HCT116 (cell line): ENCODE data around the gene RELCH. TPM values are rescaled to one million over a fixed set of nuclear protein-coding genes. Genes with fewer than 3 reads are reported as not detected.

Experiments
- ATAC-seq: fragments of 200-7000 bp; cut with Tn5 transposase; 2 replicates; pipeline ENCODE4 v1.9.1; 2020; ENCODE audit warnings: mild to moderate bottlenecking, moderate library complexity
- BruUV-seq: library from RNA; stranded (reverse); fragments of 400-500 nt; replicated peaks from 2 replicates; lab custom pipeline; 2021; lab: Mats Ljungman, UMichigan
- CTCF ChIA-PET: fragments of 300-600 bp; sonication (Branson Sonifier 250); formaldehyde crosslinking; loops from one replicate; lab custom pipeline; 2021; ENCODE audit warnings: antibody characterized with exemption; lab: Charles Lee
- POLR2A ChIA-PET: fragments of 300-600, 350-600 bp; sonication (Branson Sonifier 250); formaldehyde crosslinking; loops from one replicate; lab custom pipeline; 2021; ENCODE audit warnings: antibody characterized with exemption; lab: Charles Lee
- RAD21 ChIA-PET, 2 experiments: fragments of 300-600 bp; sonication (Branson Sonifier 250); formaldehyde crosslinking; loops; one replicate each; lab custom pipeline; 2023; ENCODE audit warnings: low total read pairs in 2 of 2; ENCODE audit not compliant: uncharacterized antibody in 2 of 2, unreplicated experiment in 2 of 2, low non-redundant PET in 1 of 2; lab: Charles Lee
- DNase-seq: peaks from one replicate; pipeline ENCODE4 v3.0.0-alpha.2; 2010; ENCODE audit warnings: low read depth, low spot score
- H2AFZ ChIP-seq: fragments of 200-600 bp; shearing (Covaris generic), sonication (generic); 2 replicates; pipeline ENCODE4 v1.6.1; 2017; ENCODE audit warnings: low read depth, mixed run types, mixed read lengths, antibody characterized with exemption, low read length; ENCODE audit not compliant: poor library complexity, severe bottlenecking
- H3K27ac ChIP-seq: 2 replicates; pipeline ENCODE4 v1.5.1; 2012; ENCODE audit warnings: low read depth, low read length
- H3K27me3 ChIP-seq: fragments of 200-600 bp; sonication (generic); 2 replicates; pipeline ENCODE4 v1.6.1; 2016; ENCODE audit warnings: mixed run types, low read length, mixed read lengths; ENCODE audit not compliant: insufficient read depth
- H3K36me3 ChIP-seq, 2 experiments: fragments of 200-500 bp in 1 of 2; fragments of 200-600 bp in 1 of 2; sonication (Bioruptor generic) in 1 of 2; sonication (generic) in 1 of 2; 2 replicates each; pipeline versions ENCODE4 v1.5.1 to v1.6.1; 2014 to 2016; ENCODE audit warnings: low read length in 2 of 2, inconsistent platforms in 1 of 2, mixed read lengths in 1 of 2, mixed run types in 1 of 2; ENCODE audit not compliant: insufficient read depth in 2 of 2, control insufficient read depth in 1 of 2
- H3K4me1 ChIP-seq, 2 experiments: fragments of 200-600 bp in 1 of 2; sonication (generic) in 1 of 2; 2 replicates each; pipeline versions ENCODE4 v1.5.1 to v1.6.1; 2012 to 2017; ENCODE audit warnings: low read length in 2 of 2, inconsistent platforms in 1 of 2, mild to moderate bottlenecking in 1 of 2, mixed read lengths in 1 of 2, mixed run types in 1 of 2, moderate library complexity in 1 of 2; ENCODE audit not compliant: insufficient read depth in 2 of 2, control insufficient read depth in 1 of 2
- H3K4me2 ChIP-seq: fragments of 200-600 bp; sonication (generic); 2 replicates; pipeline ENCODE4 v1.6.1; 2017; ENCODE audit warnings: mixed run types, low read length, mixed read lengths
- H3K4me3 ChIP-seq, 2 experiments: fragments of 200-600 bp in 1 of 2; sonication (generic) in 1 of 2; replicated peaks in 1 of 2; 2 replicates each; pipeline ENCODE4 v1.5.1; 2011 to 2016; ENCODE audit warnings: low read length in 2 of 2, control low read depth in 1 of 2, low read depth in 1 of 2, mild to moderate bottlenecking in 1 of 2, mixed read lengths in 1 of 2, mixed run types in 1 of 2
- H3K79me2 ChIP-seq: fragments of 200-600 bp; sonication (generic); 2 replicates; pipeline ENCODE4 v1.6.1; 2017; ENCODE audit warnings: mild to moderate bottlenecking, mixed run types, low read length, moderate library complexity, mixed read lengths; ENCODE audit not compliant: insufficient read depth
- H3K9ac ChIP-seq: fragments of 200-600 bp; sonication (generic); 2 replicates; pipeline ENCODE4 v1.6.1; 2016; ENCODE audit warnings: low read length, mixed read lengths
- H3K9me2 ChIP-seq: fragments of 200-600 bp; sonication (generic), shearing (Covaris generic); 2 replicates; pipeline ENCODE4 v1.6.1; 2017; ENCODE audit warnings: mixed run types, mild to moderate bottlenecking, moderate library complexity; ENCODE audit not compliant: insufficient read depth
- H3K9me3 ChIP-seq, 2 experiments: fragments of 200-500 bp in 1 of 2; fragments of 200-600 bp in 1 of 2; sonication (Bioruptor generic) in 1 of 2; sonication (generic) in 1 of 2; 2 replicates each; pipeline ENCODE4 v1.6.1; 2014 to 2017; ENCODE audit warnings: low read length in 2 of 2, mixed read lengths in 2 of 2, inconsistent platforms in 1 of 2, low read depth in 1 of 2, mild to moderate bottlenecking in 1 of 2, mixed run types in 1 of 2, moderate library complexity in 1 of 2; ENCODE audit not compliant: control insufficient read depth in 1 of 2, insufficient read depth in 1 of 2
- H4K20me1 ChIP-seq: fragments of 200-600 bp; sonication (generic), shearing (Covaris generic); 2 replicates; pipeline ENCODE4 v1.6.1; 2017; ENCODE audit warnings: mixed run types, mild to moderate bottlenecking, moderate library complexity; ENCODE audit not compliant: insufficient read depth
- ATF3 ChIP-seq: IDR thresholded peaks from 2 replicates; pipeline ENCODE4 v1.6.1; 2012
- CEBPB ChIP-seq: IDR thresholded peaks from 2 replicates; pipeline ENCODE4 v1.6.1; 2012; ENCODE audit warnings: low read depth
- EGR1 ChIP-seq: IDR thresholded peaks from 2 replicates; pipeline ENCODE4 v1.6.1; 2012; ENCODE audit warnings: low read depth
- ELF1 ChIP-seq: IDR thresholded peaks from 2 replicates; pipeline ENCODE4 v1.6.1; 2012; ENCODE audit warnings: low read depth, borderline replicate concordance
- EZH2 ChIP-seq: fragments of 200-600 bp; sonication (generic); IDR thresholded peaks from 2 replicates; pipeline ENCODE4 v1.6.1; 2017; ENCODE audit warnings: antibody characterized with exemption, mixed run types
- EZH2phosphoT487 ChIP-seq: fragments of 200-600 bp; IDR thresholded peaks from 2 replicates; pipeline ENCODE4 v1.6.1; 2018; ENCODE audit warnings: antibody characterized with exemption, borderline replicate concordance
- FOSL1 ChIP-seq: IDR thresholded peaks from 2 replicates; pipeline ENCODE4 v1.6.1; 2012; ENCODE audit warnings: low read depth
- JUND ChIP-seq: IDR thresholded peaks from 2 replicates; pipeline ENCODE4 v1.6.1; 2012
- MAX ChIP-seq: IDR thresholded peaks from 2 replicates; pipeline ENCODE4 v1.6.1; 2012
- POLR2A ChIP-seq: IDR thresholded peaks from 2 replicates; pipeline ENCODE4 v1.7.0; 2011; ENCODE audit warnings: borderline replicate concordance; ENCODE audit not compliant: insufficient read depth, insufficient read length; ENCODE audit errors: extremely low read depth
- POLR2AphosphoS5 ChIP-seq: IDR thresholded peaks from 2 replicates; pipeline ENCODE4 v1.6.1; 2011; ENCODE audit warnings: mild to moderate bottlenecking, low read depth, low read length, moderate library complexity
- RAD21 ChIP-seq: IDR thresholded peaks from 2 replicates; pipeline ENCODE4 v1.6.1; 2012; ENCODE audit warnings: low read depth, mild to moderate bottlenecking
- REST ChIP-seq: IDR thresholded peaks from 2 replicates; pipeline ENCODE4 v1.6.1; 2012; ENCODE audit warnings: low read depth
- SIN3A ChIP-seq: IDR thresholded peaks from 2 replicates; pipeline ENCODE4 v1.6.1; 2012; ENCODE audit warnings: low read depth
- SP1 ChIP-seq: IDR thresholded peaks from 2 replicates; pipeline ENCODE4 v1.6.1; 2012; ENCODE audit warnings: low read depth
- SRF ChIP-seq: IDR thresholded peaks from 2 replicates; pipeline ENCODE4 v1.6.1; 2012; ENCODE audit warnings: low read depth
- TCF7L2 ChIP-seq: IDR thresholded peaks from 2 replicates; pipeline ENCODE4 v1.7.0; 2011; ENCODE audit warnings: borderline replicate concordance, inconsistent platforms; ENCODE audit not compliant: insufficient read depth, insufficient read length; ENCODE audit errors: extremely low read depth
- ZBTB33 ChIP-seq: IDR thresholded peaks from 2 replicates; pipeline ENCODE4 v1.6.1; 2011; ENCODE audit warnings: mild to moderate bottlenecking, low read length, moderate library complexity; ENCODE audit not compliant: insufficient replicate concordance; ENCODE audit errors: extremely low read depth
- ZNF274 ChIP-seq: fragments of 200-500 bp; sonication (Bioruptor generic); IDR thresholded peaks from 2 replicates; pipeline ENCODE4 v1.6.1; 2014; ENCODE audit warnings: mild to moderate bottlenecking, low read depth, low read length, inconsistent platforms
- intact Hi-C: fragments of 100-400 bp; cut with micrococcal nuclease; formaldehyde crosslinking; loops from 2 replicates; pipeline ENCODE4 v1.10.0; 2022
- total RNA-seq: library from RNA; stranded (reverse); gene quantifications from one replicate; pipeline ENCODE4 v1.2.1, GENCODE V29; 2021; ENCODE audit not compliant: unreplicated experiment
- TF ChIP-seq, protein P1 (sequence below), 3 experiments: fragments of 200-600 bp in 1 of 3; sonication (generic) in 1 of 3; IDR thresholded peaks in 2 of 3; conservative IDR thresholded peaks in 1 of 3; 2 replicates each; pipeline ENCODE4 v1.5.1; 2012 to 2017; ENCODE audit warnings: low read depth in 2 of 3, low read length in 2 of 3, antibody characterized with exemption in 1 of 3, borderline replicate concordance in 1 of 3, control low read depth in 1 of 3, mild to moderate bottlenecking in 1 of 3, mixed read lengths in 1 of 3, mixed run types in 1 of 3, moderate library complexity in 1 of 3; ENCODE audit not compliant: insufficient read depth in 1 of 3

RELCH gene
- total RNA-seq, 1 experiment from 2014 or later = 17.4 TPM

- no peaks in the 10 kb centered on the region for H3K9me3 ChIP-seq
- peaks cover 9 to 15% of the 10 kb centered on the region in 2 experiments for H3K4me1 ChIP-seq
- H3K9me2 ChIP-seq = no peaks in the 10 kb centered on the region
- DNase-seq = no peak
- ChIA-PET CTCF (no interaction called here), RAD21 (no interaction called here), POLR2A (no interaction called here)
- no peaks in the 10 kb centered on the region for H4K20me1 ChIP-seq
- no TSS peak for BruUV-seq
- intact Hi-C loops = no loop called here
- TF ChIP-seq ZNF274 (no peak), TCF7L2 (no peak), EGR1 (no peak), SP1 (no peak), JUND (no peak), SRF (no peak), EZH2phosphoT487 (no peak), REST (no peak), CEBPB (no peak), ELF1 (no peak), ATF3 (no peak), POLR2A (no peak), ZBTB33 (no peak), POLR2AphosphoS5 (no peak), SIN3A (no peak), EZH2 (no peak), RAD21 (no peak), MAX (no peak), FOSL1 (no peak)
- TF ChIP-seq, protein P1, sequence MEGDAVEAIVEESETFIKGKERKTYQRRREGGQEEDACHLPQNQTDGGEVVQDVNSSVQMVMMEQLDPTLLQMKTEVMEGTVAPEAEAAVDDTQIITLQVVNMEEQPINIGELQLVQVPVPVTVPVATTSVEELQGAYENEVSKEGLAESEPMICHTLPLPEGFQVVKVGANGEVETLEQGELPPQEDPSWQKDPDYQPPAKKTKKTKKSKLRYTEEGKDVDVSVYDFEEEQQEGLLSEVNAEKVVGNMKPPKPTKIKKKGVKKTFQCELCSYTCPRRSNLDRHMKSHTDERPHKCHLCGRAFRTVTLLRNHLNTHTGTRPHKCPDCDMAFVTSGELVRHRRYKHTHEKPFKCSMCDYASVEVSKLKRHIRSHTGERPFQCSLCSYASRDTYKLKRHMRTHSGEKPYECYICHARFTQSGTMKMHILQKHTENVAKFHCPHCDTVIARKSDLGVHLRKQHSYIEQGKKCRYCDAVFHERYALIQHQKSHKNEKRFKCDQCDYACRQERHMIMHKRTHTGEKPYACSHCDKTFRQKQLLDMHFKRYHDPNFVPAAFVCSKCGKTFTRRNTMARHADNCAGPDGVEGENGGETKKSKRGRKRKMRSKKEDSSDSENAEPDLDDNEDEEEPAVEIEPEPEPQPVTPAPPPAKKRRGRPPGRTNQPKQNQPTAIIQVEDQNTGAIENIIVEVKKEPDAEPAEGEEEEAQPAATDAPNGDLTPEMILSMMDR (IDR thresholded peaks at IDR 0.05 in 2 of 3, conservative IDR thresholded peaks at IDR 0.05 in 1 of 3; ENCODE audit: borderline replicate concordance in 1 of 3, insufficient read depth in 1 of 3, low read depth in 2 of 3, low read length in 2 of 3) = no peak
- H3K79me2 ChIP-seq = no peaks in the 10 kb centered on the region
- ATAC-seq = no peak
- H2AFZ ChIP-seq = no peak overlapping the region
- no peak overlapping the region for H3K27ac ChIP-seq
- H3K36me3 ChIP-seq = no peaks in the 10 kb centered on the region
- no peak overlapping the region for H3K9ac ChIP-seq
- H3K4me2 ChIP-seq = no peak overlapping the region
- no peaks in the 10 kb centered on the region for H3K27me3 ChIP-seq
- H3K4me3 ChIP-seq = no peak overlapping the region
Measured at GRCh38 chr18:62340996-62341395, 153.9 kb downstream of the RELCH start.
